ENCODE results near the gene SCARF2. TPM values are rescaled to one million over a fixed set of nuclear protein-coding genes. Genes with fewer than 3 reads are reported as not detected.

The SCARF2 gene
- total RNA-seq, 3 donors from 2014 or later (not counting 1 experiment from before 2014, with no cell fraction given), result 1.8 to 3.5 (median 2.9) TPM

DNA sequence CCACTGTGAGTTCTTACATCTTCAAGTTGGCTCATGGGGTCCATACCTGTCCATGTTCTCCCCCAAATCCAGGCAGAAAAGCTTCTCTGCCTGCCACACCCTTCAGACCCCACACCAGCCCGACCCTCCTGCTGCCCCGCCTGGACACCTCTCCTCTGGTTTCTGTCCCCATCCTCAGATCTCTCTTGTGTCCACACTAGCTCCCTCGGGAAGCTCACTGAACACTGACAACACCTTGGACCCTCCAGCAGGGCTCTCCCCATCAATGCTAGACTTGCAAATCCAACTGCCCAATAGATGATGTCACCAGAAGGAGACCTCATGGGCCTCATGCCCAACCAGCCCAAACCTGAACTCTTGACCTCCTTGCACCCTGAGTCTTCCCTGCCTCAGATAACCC lies 2.9 kb downstream of the SCARF2 start:
- peaks cover 36 to 47% of the 10 kb centered on the region in 2 donors for H3K27me3 Mint-ChIP-seq (ENCODE audit: low read depth in 2 of 2)
- no peaks in the 10 kb centered on the region for H3K36me3 ChIP-seq (ENCODE audit: control insufficient read depth, insufficient read depth, low read length)
- no peak overlapping the region for H3K27ac ChIP-seq (ENCODE audit: low read length)
- H3K4me3 ChIP-seq (ENCODE audit: low read length), result no peak overlapping the region
- no peaks in the 10 kb centered on the region for H3K9me3 Mint-ChIP-seq
- H3K9me3 ChIP-seq (ENCODE audit: control insufficient read depth, insufficient read depth, low read length), result no peaks in the 10 kb centered on the region
- H3K36me3 Mint-ChIP-seq, result no peaks in the 10 kb centered on the region
- WGBS (ENCODE audit: insufficient coverage), result 95% methylated on average over 3 of the region's 3 CpGs
- peak overlapping the region; percentile 47 for H3K4me3 Mint-ChIP-seq
- DNase-seq (no peak), ATAC-seq (no peak)
- H3K27me3 ChIP-seq (ENCODE audit: control insufficient read depth, insufficient read depth, low read length), result peaks cover 47% of the 10 kb centered on the region
- H3K27ac Mint-ChIP-seq, result no peak overlapping the region
- peaks cover 11 to 52% of the 10 kb centered on the region in 2 donors for H3K4me1 Mint-ChIP-seq
- peaks cover 45% of the 10 kb centered on the region for H3K4me1 ChIP-seq (ENCODE audit: control insufficient read depth, insufficient read depth, low read length)
- intact Hi-C loops (cut with micrococcal nuclease), result no loop called here
- TF ChIP-seq, protein P1, sequence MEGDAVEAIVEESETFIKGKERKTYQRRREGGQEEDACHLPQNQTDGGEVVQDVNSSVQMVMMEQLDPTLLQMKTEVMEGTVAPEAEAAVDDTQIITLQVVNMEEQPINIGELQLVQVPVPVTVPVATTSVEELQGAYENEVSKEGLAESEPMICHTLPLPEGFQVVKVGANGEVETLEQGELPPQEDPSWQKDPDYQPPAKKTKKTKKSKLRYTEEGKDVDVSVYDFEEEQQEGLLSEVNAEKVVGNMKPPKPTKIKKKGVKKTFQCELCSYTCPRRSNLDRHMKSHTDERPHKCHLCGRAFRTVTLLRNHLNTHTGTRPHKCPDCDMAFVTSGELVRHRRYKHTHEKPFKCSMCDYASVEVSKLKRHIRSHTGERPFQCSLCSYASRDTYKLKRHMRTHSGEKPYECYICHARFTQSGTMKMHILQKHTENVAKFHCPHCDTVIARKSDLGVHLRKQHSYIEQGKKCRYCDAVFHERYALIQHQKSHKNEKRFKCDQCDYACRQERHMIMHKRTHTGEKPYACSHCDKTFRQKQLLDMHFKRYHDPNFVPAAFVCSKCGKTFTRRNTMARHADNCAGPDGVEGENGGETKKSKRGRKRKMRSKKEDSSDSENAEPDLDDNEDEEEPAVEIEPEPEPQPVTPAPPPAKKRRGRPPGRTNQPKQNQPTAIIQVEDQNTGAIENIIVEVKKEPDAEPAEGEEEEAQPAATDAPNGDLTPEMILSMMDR (IDR thresholded peaks at IDR 0.05), result no peak

DNA sequence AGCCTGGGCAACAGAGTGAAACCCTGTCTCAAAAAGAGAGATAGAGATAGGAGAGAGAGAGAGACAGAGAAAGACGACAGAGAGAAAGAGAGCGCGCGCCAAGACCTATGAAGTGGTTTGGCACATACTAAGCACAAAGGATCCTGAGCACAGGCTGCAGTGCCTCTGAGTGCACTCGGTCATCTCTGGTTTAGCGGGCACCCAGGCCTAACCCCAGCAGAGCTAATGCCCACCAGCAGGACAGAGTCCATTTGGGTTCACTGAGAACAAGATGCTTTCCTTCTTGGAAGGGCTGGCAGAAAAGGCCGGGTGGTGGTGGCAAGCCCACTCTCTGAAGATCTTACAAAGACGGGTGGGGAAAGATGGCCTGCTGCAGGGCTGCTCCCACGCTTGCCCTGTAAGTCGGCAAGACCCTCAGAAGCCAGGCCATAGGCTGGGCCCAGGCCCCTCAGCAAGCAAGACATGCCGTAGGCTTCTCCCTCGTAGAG lies 3.3 kb downstream of the SCARF2 start:
- H3K4me1 ChIP-seq (ENCODE audit: control insufficient read depth, insufficient read depth, low read length), result peaks cover 49% of the 10 kb centered on the region
- no peaks in the 10 kb centered on the region for H3K9me3 ChIP-seq (ENCODE audit: control insufficient read depth, insufficient read depth, low read length)
- Mint-ChIP-seq H3K27me3 (ENCODE audit: low read depth in 2 of 2) (peaks cover 36 to 44% of the 10 kb centered on the region in 2 donors), H3K9me3 (no peaks in the 10 kb centered on the region), H3K4me1 (peaks cover 11 to 53% of the 10 kb centered on the region in 2 donors), H3K36me3 (no peaks in the 10 kb centered on the region), H3K4me3 (peak overlapping the region; percentile 78), H3K27ac (no peak overlapping the region)
- no peaks in the 10 kb centered on the region for H3K36me3 ChIP-seq (ENCODE audit: control insufficient read depth, insufficient read depth, low read length)
- no peak overlapping the region for H3K27ac ChIP-seq (ENCODE audit: low read length)
- intact Hi-C loops (cut with micrococcal nuclease), result no loop called here
- TF ChIP-seq, protein P1 (IDR thresholded peaks at IDR 0.05), result no peak
- ATAC-seq (no peak), DNase-seq (no peak)
- WGBS (ENCODE audit: insufficient coverage), result 94% methylated on average over 12 of the region's 12 CpGs
- H3K4me3 ChIP-seq (ENCODE audit: low read length), result no peak overlapping the region
- H3K27me3 ChIP-seq (ENCODE audit: control insufficient read depth, insufficient read depth, low read length), result peaks cover 49% of the 10 kb centered on the region

DNA sequence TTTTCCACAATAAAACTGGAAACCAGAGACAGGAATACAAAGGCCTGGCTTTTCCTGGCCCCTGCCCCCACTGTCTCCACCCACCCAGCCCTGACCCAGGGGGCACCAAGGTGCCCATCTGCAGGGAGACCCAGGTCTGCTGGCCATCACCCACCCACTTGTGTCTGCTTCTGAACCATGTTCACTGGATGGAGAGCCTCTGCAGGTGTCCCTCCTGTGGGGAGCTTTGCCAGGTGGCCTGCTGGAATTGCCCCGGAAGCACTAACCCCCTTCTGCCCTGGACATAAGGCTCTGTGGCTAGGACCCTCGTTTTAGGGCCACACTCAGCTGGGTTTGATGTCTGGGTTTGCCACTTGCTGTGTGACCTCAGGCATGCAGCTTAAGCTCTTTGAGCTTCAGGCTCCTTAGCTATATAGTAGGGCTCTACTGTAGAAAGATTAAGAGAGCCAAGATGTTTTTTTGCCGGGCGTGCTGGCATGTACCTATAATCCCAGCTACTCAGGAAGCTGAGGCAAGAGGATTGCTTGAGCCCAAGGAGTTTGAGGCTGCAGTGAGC lies 3.9 kb downstream of the SCARF2 start:
- WGBS (ENCODE audit: insufficient coverage), result 87% methylated on average over 4 of the region's 4 CpGs
- Mint-ChIP-seq H3K36me3 (no peaks in the 10 kb centered on the region), H3K9me3 (no peaks in the 10 kb centered on the region), H3K27me3 (ENCODE audit: low read depth in 2 of 2) (peaks cover 36 to 48% of the 10 kb centered on the region in 2 donors), H3K4me1 (peaks cover 16 to 57% of the 10 kb centered on the region in 2 donors), H3K27ac (no peak overlapping the region), H3K4me3 (peak overlapping the region; percentile 78)
- Histone ChIP-seq H3K27me3 (ENCODE audit: control insufficient read depth, insufficient read depth, low read length) (peaks cover 49% of the 10 kb centered on the region), H3K4me1 (ENCODE audit: control insufficient read depth, insufficient read depth, low read length) (peaks cover 52% of the 10 kb centered on the region), H3K4me3 (ENCODE audit: low read length) (no peak overlapping the region), H3K36me3 (ENCODE audit: control insufficient read depth, insufficient read depth, low read length) (no peaks in the 10 kb centered on the region), H3K27ac (ENCODE audit: low read length) (no peak overlapping the region), H3K9me3 (ENCODE audit: control insufficient read depth, insufficient read depth, low read length) (no peaks in the 10 kb centered on the region)
- TF ChIP-seq, protein P1 (IDR thresholded peaks at IDR 0.05), result no peak
- DNase-seq (no peak), ATAC-seq (no peak)
- intact Hi-C loops (cut with micrococcal nuclease), result no loop called here

DNA sequence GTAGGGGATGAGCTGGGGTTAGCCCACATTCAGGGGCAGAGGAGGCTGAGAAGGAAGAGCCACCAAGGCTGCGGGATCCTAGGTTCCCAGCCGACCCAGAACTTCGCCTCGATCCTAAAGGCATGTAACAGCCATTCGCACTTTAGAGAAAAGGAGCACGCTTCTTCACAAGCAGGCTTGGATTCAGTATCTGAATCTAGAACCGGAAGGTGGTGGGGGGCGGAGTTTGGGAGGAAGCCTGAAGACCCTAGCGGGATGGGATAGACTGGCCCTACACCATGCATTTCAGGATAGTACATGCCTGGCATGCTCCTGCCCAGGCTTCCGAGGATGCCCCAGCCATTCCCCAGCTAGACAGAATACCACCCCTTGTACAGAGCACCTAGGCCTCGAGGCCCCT lies 4.4 kb downstream of the SCARF2 start:
- TF ChIP-seq, protein P1 (IDR thresholded peaks at IDR 0.05), result no peak
- peaks cover 52% of the 10 kb centered on the region for H3K4me1 ChIP-seq (ENCODE audit: control insufficient read depth, insufficient read depth, low read length)
- peaks cover 49% of the 10 kb centered on the region for H3K27me3 ChIP-seq (ENCODE audit: control insufficient read depth, insufficient read depth, low read length)
- no peak overlapping the region for H3K4me3 ChIP-seq (ENCODE audit: low read length)
- no peak for DNase-seq
- Mint-ChIP-seq H3K27me3 (ENCODE audit: low read depth in 2 of 2) (peaks cover 36 to 44% of the 10 kb centered on the region in 2 donors), H3K9me3 (no peaks in the 10 kb centered on the region), H3K27ac (no peak overlapping the region), H3K4me1 (peaks cover 13 to 54% of the 10 kb centered on the region in 2 donors), H3K36me3 (no peaks in the 10 kb centered on the region), H3K4me3 (no peak overlapping the region)
- intact Hi-C loops (cut with micrococcal nuclease), result no loop called here
- WGBS (ENCODE audit: insufficient coverage), result 96% methylated on average over 11 of the region's 11 CpGs
- H3K27ac ChIP-seq (ENCODE audit: low read length), result no peak overlapping the region
- no peaks in the 10 kb centered on the region for H3K36me3 ChIP-seq (ENCODE audit: control insufficient read depth, insufficient read depth, low read length)
- H3K9me3 ChIP-seq (ENCODE audit: control insufficient read depth, insufficient read depth, low read length), result no peaks in the 10 kb centered on the region
- no peak for ATAC-seq
